Activated CD4-positive, alpha-beta T cell treated with anti-CD3 and anti-CD28 coated beads, Interleukin-2, amount 50 U/mL, for 16 hours (primary cell): ENCODE measurements around the gene EIPR1.

Source experiments
- DNase-seq: peaks from one replicate; pipeline ENCODE4 v3.0.0-alpha.2; 2020

Gene EIPR1

DNA sequence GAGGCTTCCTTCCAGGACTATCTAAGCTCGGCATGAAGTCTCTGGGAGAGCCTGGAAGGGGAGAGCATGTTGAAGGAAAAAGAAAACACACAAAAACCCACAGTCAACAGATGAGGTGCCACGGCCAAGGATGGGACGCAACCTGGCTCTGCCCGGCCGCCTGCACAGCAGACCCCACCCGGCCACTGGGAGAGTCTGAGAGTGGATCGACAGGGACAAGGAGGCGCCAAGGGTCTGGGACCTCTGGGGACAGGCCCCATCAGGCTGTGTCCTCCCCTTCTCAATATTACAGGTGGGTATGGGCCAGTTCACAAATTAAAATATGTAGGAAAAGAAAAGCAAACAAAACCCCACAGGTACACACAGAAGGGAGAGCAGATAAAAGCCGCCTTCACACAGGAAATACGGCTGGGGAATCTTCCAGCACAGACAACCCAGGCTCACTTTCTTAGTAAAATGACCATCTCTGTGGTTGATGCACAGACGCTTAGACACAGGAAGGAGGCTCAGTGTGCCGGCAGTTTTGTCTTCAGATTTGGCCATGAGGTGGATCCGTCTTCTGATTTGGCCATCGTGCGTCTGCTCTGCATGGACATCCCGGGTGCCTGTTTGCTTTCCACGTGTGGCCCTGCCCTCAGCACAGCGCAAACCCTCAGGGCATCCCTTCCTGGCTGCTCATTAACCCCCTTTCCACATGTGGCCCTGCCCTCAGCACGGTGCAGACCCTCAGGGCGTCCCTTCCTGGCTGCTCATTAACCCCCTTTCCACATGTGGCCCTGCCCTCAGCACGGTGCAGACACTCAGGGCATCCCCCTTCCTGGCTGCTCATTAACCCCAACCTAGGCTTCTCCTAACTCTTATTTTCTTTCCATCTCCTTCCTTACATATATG lies 138.4 kb downstream of the EIPR1 start:
- peak; percentile 57 for DNase-seq

DNA sequence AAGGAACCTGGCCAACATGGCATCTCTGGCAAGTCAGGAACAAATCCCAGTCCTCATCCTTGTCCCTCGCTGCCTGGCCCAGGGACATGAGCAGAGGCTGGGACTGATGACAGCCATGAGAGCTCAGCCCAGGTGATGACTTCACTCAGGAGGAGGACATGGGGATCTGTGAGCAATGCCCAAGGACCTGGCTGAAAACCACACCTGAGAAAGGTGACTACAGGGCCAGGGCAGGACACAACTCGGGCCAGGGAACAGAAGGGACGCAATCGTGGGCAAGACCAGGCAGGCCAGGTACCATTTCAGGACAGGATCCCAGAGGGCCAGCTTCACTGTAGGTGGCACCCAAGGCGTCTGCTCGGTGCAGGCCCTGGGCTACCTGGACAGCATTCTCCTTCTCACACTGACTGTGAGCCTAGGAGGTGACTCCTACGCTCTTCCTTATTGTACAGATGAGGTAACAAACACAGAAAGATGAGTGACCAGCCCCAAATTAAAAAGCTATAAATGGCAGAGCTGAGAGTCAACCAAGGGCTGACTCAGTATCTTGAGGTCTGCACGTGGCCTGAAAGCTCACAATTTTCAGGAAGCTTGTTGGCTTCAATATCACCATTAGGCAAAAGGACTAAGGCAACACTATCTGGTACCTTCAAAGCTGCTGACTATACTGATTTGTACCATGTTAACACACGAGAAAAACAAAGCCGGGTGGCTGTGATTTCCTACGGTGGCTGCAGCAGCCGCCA lies 141.1 kb downstream of the EIPR1 start:
- DNase-seq: no peak

- DNase-seq: no peak
These were observed 143.7 kb downstream of the EIPR1 start for GRCh38 chr2:3233877-3234276.

- no peak for DNase-seq
These were observed 148.4 kb downstream of the EIPR1 start for GRCh38 chr2:3229221-3229620.

GRCh38 chr2:3224681-3225080 lies 152.9 kb downstream of the EIPR1 start:
- no peak for DNase-seq

- DNase-seq: peak; percentile 90
These were observed 154.3 kb downstream of the EIPR1 start for GRCh38 chr2:3223080-3223923.

- DNase-seq: peak; percentile 76
These were observed 155.0 kb downstream of the EIPR1 start for GRCh38 chr2:3222636-3223035.

- no peak for DNase-seq
These were observed 158.1 kb downstream of the EIPR1 start for GRCh38 chr2:3219536-3219935.

GRCh38 chr2:3217646-3218045 lies 160.0 kb downstream of the EIPR1 start:
- DNase-seq: no peak

GRCh38 chr2:3216841-3217495 lies 160.7 kb downstream of the EIPR1 start:
- no peak for DNase-seq

GRCh38 chr2:3214806-3215404 lies 162.7 kb downstream of the EIPR1 start:
- peak; percentile 21 for DNase-seq

DNA sequence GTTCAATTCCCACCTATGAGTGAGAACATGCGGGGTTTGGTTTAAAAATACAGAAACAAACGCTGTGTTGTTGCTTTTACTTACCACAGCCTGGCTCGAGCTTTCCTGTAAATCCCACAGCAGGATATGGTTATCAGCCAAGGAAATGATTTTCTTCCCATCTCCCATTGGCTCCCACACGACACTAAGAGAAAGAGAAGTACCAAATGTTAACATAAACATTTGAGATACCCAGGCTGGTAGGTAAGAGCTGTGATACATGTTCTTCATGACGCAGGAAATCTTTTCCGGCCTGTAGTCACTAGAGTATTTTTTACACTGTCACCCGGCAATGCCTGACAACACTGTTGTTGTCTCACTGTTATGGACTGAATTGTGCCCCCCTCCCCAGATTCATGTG lies 163.6 kb downstream of the EIPR1 start:
- no peak for DNase-seq

DNA sequence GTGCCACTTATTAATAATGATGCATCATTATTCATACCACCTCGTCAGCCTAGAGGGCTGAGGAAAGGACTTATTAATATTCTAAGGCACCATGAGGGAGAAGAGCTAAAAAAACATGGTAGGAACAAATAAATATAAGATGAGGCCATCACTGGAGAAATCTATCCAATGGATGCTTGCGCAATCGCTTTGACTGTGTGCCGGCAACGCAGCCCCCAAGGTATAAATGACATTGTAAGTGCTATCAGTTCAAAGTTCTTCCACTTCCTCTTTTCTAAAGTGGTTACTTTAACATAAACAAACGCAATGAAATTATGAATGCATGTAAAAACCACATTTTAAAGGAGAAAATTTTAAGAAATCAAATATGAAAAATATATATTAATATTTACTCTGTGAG lies 164.6 kb downstream of the EIPR1 start:
- no peak for DNase-seq

- DNase-seq: no peak
These were observed 165.6 kb downstream of the EIPR1 start for GRCh38 chr2:3212061-3212362.

- no peak for DNase-seq
These were observed 166.2 kb downstream of the EIPR1 start for GRCh38 chr2:3211256-3212060.

- no peak for DNase-seq
These were observed 167.4 kb downstream of the EIPR1 start for GRCh38 chr2:3210257-3210656.

- no peak for DNase-seq
These were observed 168.4 kb downstream of the EIPR1 start for GRCh38 chr2:3209258-3209657.

DNA sequence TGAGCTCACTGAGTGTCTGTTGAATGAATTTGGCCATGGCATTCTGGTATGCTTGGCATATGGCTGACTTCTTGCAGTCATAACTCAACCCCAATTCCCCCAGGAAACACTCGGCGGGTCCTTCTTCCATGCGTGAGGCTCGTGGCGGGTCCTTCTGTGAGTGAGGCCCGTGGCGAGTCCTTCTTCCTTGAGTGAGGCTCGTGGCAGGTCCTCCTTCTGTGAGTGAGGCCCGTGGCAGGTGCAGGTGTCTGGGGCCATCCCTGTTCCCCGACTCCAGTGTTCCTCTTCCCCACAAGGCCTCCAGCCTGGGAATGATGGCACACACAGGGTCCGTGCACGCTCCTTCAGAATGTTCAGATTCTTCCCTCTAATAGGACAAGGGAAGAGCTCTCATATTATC lies 169.0 kb downstream of the EIPR1 start:
- DNase-seq: no peak

- no peak for DNase-seq
These were observed 169.4 kb downstream of the EIPR1 start for GRCh38 chr2:3208179-3208578.

- no peak for DNase-seq
These were observed 170.5 kb downstream of the EIPR1 start for GRCh38 chr2:3207091-3207491.

DNA sequence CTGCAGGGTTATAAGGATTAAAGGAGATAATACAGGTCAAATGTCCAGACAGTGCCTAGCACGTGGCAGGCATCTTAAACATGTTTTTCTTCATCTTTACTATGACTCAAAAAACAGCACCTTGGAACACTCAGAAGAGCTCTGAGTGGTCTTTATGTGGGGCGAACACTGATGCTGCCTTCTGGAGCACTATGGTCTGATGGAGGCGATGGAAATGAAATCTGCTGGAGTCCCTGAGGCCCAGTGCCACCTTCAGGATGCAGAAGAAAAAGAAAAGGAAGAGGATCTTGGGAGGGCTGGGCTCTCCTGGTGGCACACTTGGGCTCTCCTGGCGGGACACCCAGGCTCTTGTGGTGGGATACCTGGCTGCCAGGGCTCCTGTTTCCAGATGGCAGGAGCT lies 171.8 kb downstream of the EIPR1 start:
- DNase-seq: no peak
